ENCODE data around the gene ERAS. TPM values are rescaled to one million over a fixed set of nuclear protein-coding genes. Genes with fewer than 3 reads are reported as not detected.

The ERAS gene
- total RNA-seq, 1 experiment from 2014 or later, result not detected

- H3K36me3 ChIP-seq (ENCODE audit: control insufficient read depth in 1 of 2, insufficient read depth in 2 of 2, low read length in 2 of 2), result no peaks in the 10 kb centered on the region
- ChIA-PET CTCF (no interaction called here), RAD21 (ENCODE audit: low non-redundant PET in 1 of 2, low total read pairs in 2 of 2, uncharacterized antibody in 2 of 2, unreplicated experiment in 2 of 2) (no interaction called here), POLR2A (no interaction called here)
- ATAC-seq (no peak), DNase-seq (ENCODE audit: low read depth, low spot score) (no peak)
- no peaks in the 10 kb centered on the region for H3K27me3 ChIP-seq (ENCODE audit: insufficient read depth, low read length)
- intact Hi-C loops (cut with micrococcal nuclease), result no loop called here
- no peak overlapping the region for H3K4me3 ChIP-seq (replicated peaks in 1 of 2; ENCODE audit: low read depth in 1 of 2, low read length in 2 of 2)
- H3K27ac ChIP-seq (ENCODE audit: low read depth, low read length), result no peak overlapping the region
- H3K4me1 ChIP-seq (ENCODE audit: control insufficient read depth in 1 of 2, insufficient read depth in 2 of 2, low read length in 2 of 2), result no peaks in the 10 kb centered on the region
- TF ChIP-seq ZFX (IDR thresholded peaks at IDR 0.05) (no peak), POLR2A (IDR thresholded peaks at IDR 0.05; ENCODE audit: borderline replicate concordance, extremely low read depth, insufficient read depth, insufficient read length) (no peak), CBX3 (IDR thresholded peaks at IDR 0.05; ENCODE audit: low read depth) (no peak), ZNF274 (IDR thresholded peaks at IDR 0.05; ENCODE audit: low read depth, low read length) (no peak), FOSL1 (IDR thresholded peaks at IDR 0.05; ENCODE audit: low read depth) (no peak), TCF7L2 (IDR thresholded peaks at IDR 0.05; ENCODE audit: borderline replicate concordance, extremely low read depth, insufficient read depth, insufficient read length) (no peak), SIN3A (IDR thresholded peaks at IDR 0.05; ENCODE audit: low read depth) (no peak), EZH2phosphoT487 (IDR thresholded peaks at IDR 0.05; ENCODE audit: borderline replicate concordance) (no peak), CEBPB (IDR thresholded peaks at IDR 0.05; ENCODE audit: low read depth) (no peak), EZH2 (IDR thresholded peaks at IDR 0.05) (no peak), JUND (IDR thresholded peaks at IDR 0.05) (no peak), POLR2AphosphoS5 (IDR thresholded peaks at IDR 0.05; ENCODE audit: low read depth, low read length) (no peak)
- TF ChIP-seq, protein P1, sequence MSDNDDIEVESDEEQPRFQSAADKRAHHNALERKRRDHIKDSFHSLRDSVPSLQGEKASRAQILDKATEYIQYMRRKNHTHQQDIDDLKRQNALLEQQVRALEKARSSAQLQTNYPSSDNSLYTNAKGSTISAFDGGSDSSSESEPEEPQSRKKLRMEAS (IDR thresholded peaks at IDR 0.05), result no peak
- H3K9me3 ChIP-seq (ENCODE audit: control insufficient read depth in 1 of 2, insufficient read depth in 1 of 2, low read depth in 1 of 2, low read length in 2 of 2), result no peaks in the 10 kb centered on the region
- no peaks in the 10 kb centered on the region for H4K20me1 ChIP-seq (ENCODE audit: insufficient read depth)
- H3K9ac ChIP-seq (ENCODE audit: low read length), result no peak overlapping the region
- no peak overlapping the region for H3K4me2 ChIP-seq (ENCODE audit: low read length)
- BruUV-seq (replicated peaks), result no TSS peak
- H2AFZ ChIP-seq (ENCODE audit: low read depth, low read length, poor library complexity, severe bottlenecking), result no peak overlapping the region
- H3K9me2 ChIP-seq (ENCODE audit: insufficient read depth), result no peaks in the 10 kb centered on the region
- H3K79me2 ChIP-seq (ENCODE audit: insufficient read depth, low read length), result no peaks in the 10 kb centered on the region
Measured at GRCh38 chrX:48782216-48782615, 44.1 kb upstream of the ERAS start.

GRCh38 chrX:48782795-48783194 lies 43.5 kb upstream of the ERAS start:
- Histone ChIP-seq H3K4me2 (ENCODE audit: low read length) (no peak overlapping the region), H3K9me3 (ENCODE audit: control insufficient read depth in 1 of 2, insufficient read depth in 1 of 2, low read depth in 1 of 2, low read length in 2 of 2) (no peaks in the 10 kb centered on the region), H3K79me2 (ENCODE audit: insufficient read depth, low read length) (no peaks in the 10 kb centered on the region), H3K36me3 (ENCODE audit: control insufficient read depth in 1 of 2, insufficient read depth in 2 of 2, low read length in 2 of 2) (no peaks in the 10 kb centered on the region), H3K4me3 (replicated peaks in 1 of 2; ENCODE audit: low read depth in 1 of 2, low read length in 2 of 2) (no peak overlapping the region), H2AFZ (ENCODE audit: low read depth, low read length, poor library complexity, severe bottlenecking) (no peak overlapping the region), H3K27ac (ENCODE audit: low read depth, low read length) (no peak overlapping the region), H3K9me2 (ENCODE audit: insufficient read depth) (no peaks in the 10 kb centered on the region), H3K4me1 (ENCODE audit: control insufficient read depth in 1 of 2, insufficient read depth in 2 of 2, low read length in 2 of 2) (no peaks in the 10 kb centered on the region), H3K27me3 (ENCODE audit: insufficient read depth, low read length) (no peaks in the 10 kb centered on the region), H3K9ac (ENCODE audit: low read length) (no peak overlapping the region), H4K20me1 (ENCODE audit: insufficient read depth) (no peaks in the 10 kb centered on the region)
- no peak for TF ChIP-seq ZBTB33 (IDR thresholded peaks at IDR 0.05; ENCODE audit: extremely low read depth, insufficient replicate concordance, low read length)
- TF ChIP-seq POLR2A (IDR thresholded peaks at IDR 0.05; ENCODE audit: borderline replicate concordance, extremely low read depth, insufficient read depth, insufficient read length), result no peak
- TF ChIP-seq RAD21 (IDR thresholded peaks at IDR 0.05; ENCODE audit: low read depth), result no peak
- TF ChIP-seq CTCF (IDR thresholded peaks at IDR 0.05 in 2 of 3, conservative IDR thresholded peaks at IDR 0.05 in 1 of 3; ENCODE audit: borderline replicate concordance in 1 of 3, insufficient read depth in 1 of 3, low read depth in 2 of 3, low read length in 2 of 3), result no peak
- TF ChIP-seq ZFX (IDR thresholded peaks at IDR 0.05), result no peak
- TF ChIP-seq, protein P1 (IDR thresholded peaks at IDR 0.05), result no peak
- no peak for TF ChIP-seq CEBPB (IDR thresholded peaks at IDR 0.05; ENCODE audit: low read depth)
- no peak for TF ChIP-seq EGR1 (IDR thresholded peaks at IDR 0.05; ENCODE audit: low read depth)
- TF ChIP-seq ZNF274 (IDR thresholded peaks at IDR 0.05; ENCODE audit: low read depth, low read length), result no peak
- no peak for TF ChIP-seq ATF3 (IDR thresholded peaks at IDR 0.05)
- ChIA-PET RAD21 (ENCODE audit: low non-redundant PET in 1 of 2, low total read pairs in 2 of 2, uncharacterized antibody in 2 of 2, unreplicated experiment in 2 of 2) (no interaction called here), CTCF (no interaction called here), POLR2A (no interaction called here)
- intact Hi-C loops (cut with micrococcal nuclease), result no loop called here
- no peak for DNase-seq (ENCODE audit: low read depth, low spot score)
- no TSS peak for BruUV-seq (replicated peaks)
- ATAC-seq, result no peak

Measured in HCT116 (cell line).